Esophagus muscularis mucosa (tissue), 4 donors: Measurements from ENCODE around the gene SOS1. TPM values are rescaled to one million over a fixed set of nuclear protein-coding genes. Genes with fewer than 3 reads are reported as not detected.

Experiments used
- DNase-seq: peaks from one replicate; pipeline ENCODE4 v3.0.0-alpha.2; 2017; ENCODE audit errors: extremely low spot score
- H3K27ac ChIP-seq, 4 donors: fragments of 200-600 bp; sonication (generic); replicated peaks in 1 of 4; 1 replicate in 3 of 4; 2 replicates in 1 of 4; pipeline ENCODE4 v1.5.1; 2016 to 2019; ENCODE audit warnings: mild to moderate bottlenecking in 1 of 4
- H3K27me3 ChIP-seq, 4 donors: fragments of 200-600 bp; sonication (generic); one replicate each; pipeline versions ENCODE4 v1.5.1 to v1.6.0; 2016 to 2019
- H3K36me3 ChIP-seq, 4 donors: fragments of 200-600 bp; sonication (generic); one replicate each; pipeline ENCODE4 v1.5.1; 2016 to 2019
- H3K4me1 ChIP-seq, 4 donors: fragments of 200-600 bp; sonication (generic); one replicate each; pipeline ENCODE4 v1.5.1; 2016 to 2019
- H3K4me3 ChIP-seq, 4 donors: fragments of 200-600 bp; sonication (generic); 1 replicate in 2 of 4; 2 replicates in 2 of 4; pipeline ENCODE4 v1.5.1; 2016 to 2019; ENCODE audit warnings: mild to moderate bottlenecking in 4 of 4, moderate library complexity in 1 of 4
- H3K9me3 ChIP-seq, 4 donors: fragments of 200-600 bp; sonication (generic); 1 replicate in 3 of 4; 2 replicates in 1 of 4; pipeline ENCODE4 v1.5.1; 2016 to 2019
- EP300 ChIP-seq: sonication (generic); formaldehyde crosslinking; IDR thresholded peaks from one replicate; pipeline ENCODE4 v1.6.1; 2017; ENCODE audit warnings: antibody characterized with exemption
- POLR2A ChIP-seq: fragments of 450-650 bp; IDR thresholded peaks from one replicate; pipeline ENCODE4 v1.6.1; 2017; ENCODE audit warnings: antibody characterized with exemption, moderate library complexity, mild to moderate bottlenecking, low read depth
- POLR2AphosphoS5 ChIP-seq, 2 donors: sonication (generic); formaldehyde crosslinking; IDR thresholded peaks; one replicate each; pipeline ENCODE4 v1.6.1; 2017; ENCODE audit warnings: antibody characterized with exemption in 2 of 2
- WGBS: methylation state at CpG from one replicate; pipeline ENCODE4 v1.1.5; 2018; 5-methylcytosine and 5-hydroxymethylcytosine counted together
- intact Hi-C: fragments of 100-400 bp; cut with DNase I; formaldehyde crosslinking; loops from one replicate; pipeline ENCODE4 v1.15.1; 2023
- total RNA-seq, 4 donors: library from RNA; depleted of rRNA; stranded (reverse); fragments of >200 nt; gene quantifications; one replicate each; pipeline versions ENCODE4 v1.1.0 to v1.2.1, GENCODE V29; 2016
- TF ChIP-seq, protein P1 (sequence below), 3 experiments: fragments of 200-600 bp in 2 of 3; fragments of 450-650 bp in 1 of 3; sonication (generic) in 2 of 3; IDR thresholded peaks; one replicate each; pipeline ENCODE4 v1.5.1; 2017 to 2019; ENCODE audit warnings: antibody characterized with exemption in 3 of 3, mild to moderate bottlenecking in 2 of 3, moderate library complexity in 1 of 3

The SOS1 gene
- total RNA-seq, 4 donors from 2014 or later = 33.3 to 48.6 (median 35.7) TPM

DNA sequence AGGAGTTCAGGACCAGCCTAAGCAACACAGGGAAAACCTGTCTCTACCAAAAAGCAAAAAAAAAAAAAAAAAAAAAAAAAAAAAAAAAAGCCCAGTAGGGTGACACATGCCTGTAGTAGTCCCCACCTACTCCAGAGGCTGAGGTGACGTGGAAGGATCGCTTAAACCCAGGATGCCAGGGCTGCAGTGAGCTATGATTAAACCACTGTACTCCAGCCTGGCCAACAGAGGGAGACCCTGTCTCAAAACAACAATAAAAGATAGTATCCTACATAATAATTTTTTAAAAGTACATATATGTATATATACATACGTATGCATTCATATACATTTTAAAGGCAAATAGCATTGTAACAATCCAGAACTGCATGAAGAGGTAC, 51.7 kb downstream of the SOS1 start:
- Histone ChIP-seq H3K4me1 (peaks cover 0 to 36% (median 23%) of the 10 kb centered on the region in 4 donors), H3K36me3 (peaks cover 0 to 19% (median 10%) of the 10 kb centered on the region in 4 donors), H3K27ac (no peak overlapping the region), H3K4me3 (no peak overlapping the region), H3K9me3 (no peaks in the 10 kb centered on the region), H3K27me3 (no peaks in the 10 kb centered on the region)
- DNase-seq = no peak
- intact Hi-C loops = loop anchor here (5.0 kb wide), 1 partner anchor 48 kb away; no protein-coding TSS in a partner anchor
- TF ChIP-seq EP300 (no peak), POLR2AphosphoS5 (IDR thresholded peaks at IDR 0.05) (no peak), POLR2A (no peak)
- TF ChIP-seq, protein P1, sequence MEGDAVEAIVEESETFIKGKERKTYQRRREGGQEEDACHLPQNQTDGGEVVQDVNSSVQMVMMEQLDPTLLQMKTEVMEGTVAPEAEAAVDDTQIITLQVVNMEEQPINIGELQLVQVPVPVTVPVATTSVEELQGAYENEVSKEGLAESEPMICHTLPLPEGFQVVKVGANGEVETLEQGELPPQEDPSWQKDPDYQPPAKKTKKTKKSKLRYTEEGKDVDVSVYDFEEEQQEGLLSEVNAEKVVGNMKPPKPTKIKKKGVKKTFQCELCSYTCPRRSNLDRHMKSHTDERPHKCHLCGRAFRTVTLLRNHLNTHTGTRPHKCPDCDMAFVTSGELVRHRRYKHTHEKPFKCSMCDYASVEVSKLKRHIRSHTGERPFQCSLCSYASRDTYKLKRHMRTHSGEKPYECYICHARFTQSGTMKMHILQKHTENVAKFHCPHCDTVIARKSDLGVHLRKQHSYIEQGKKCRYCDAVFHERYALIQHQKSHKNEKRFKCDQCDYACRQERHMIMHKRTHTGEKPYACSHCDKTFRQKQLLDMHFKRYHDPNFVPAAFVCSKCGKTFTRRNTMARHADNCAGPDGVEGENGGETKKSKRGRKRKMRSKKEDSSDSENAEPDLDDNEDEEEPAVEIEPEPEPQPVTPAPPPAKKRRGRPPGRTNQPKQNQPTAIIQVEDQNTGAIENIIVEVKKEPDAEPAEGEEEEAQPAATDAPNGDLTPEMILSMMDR (IDR thresholded peaks at IDR 0.05) = no peak
- 91% methylated on average over 3 of the region's 3 CpGs for WGBS

- Histone ChIP-seq H3K27me3 (no peaks in the 10 kb centered on the region), H3K27ac (no peak overlapping the region), H3K9me3 (no peaks in the 10 kb centered on the region), H3K36me3 (peaks cover 0 to 19% (median 10%) of the 10 kb centered on the region in 4 donors), H3K4me1 (peaks cover 0 to 36% (median 23%) of the 10 kb centered on the region in 4 donors), H3K4me3 (no peak overlapping the region)
- intact Hi-C loops = loop anchor here (5.0 kb wide), 1 partner anchor 49 kb away; no protein-coding TSS in a partner anchor
- TF ChIP-seq POLR2AphosphoS5 (IDR thresholded peaks at IDR 0.05) (no peak), EP300 (no peak), POLR2A (no peak)
- TF ChIP-seq, protein P1 (IDR thresholded peaks at IDR 0.05) = no peak
- WGBS = 44% methylated on average over 1 of the region's 1 CpG
- no peak for DNase-seq
These were observed 52.3 kb downstream of the SOS1 start for GRCh38 chr2:39068299-39069135.

- intact Hi-C loops = loop anchor here (5.0 kb wide), 1 partner anchor 52 kb away; no protein-coding TSS in a partner anchor
- TF ChIP-seq EP300 = no peak
- TF ChIP-seq POLR2AphosphoS5 (IDR thresholded peaks at IDR 0.05) = no peak
- TF ChIP-seq POLR2A = no peak
- TF ChIP-seq, protein P1 (IDR thresholded peaks at IDR 0.05) = no peak
These were observed 55.2 kb downstream of the SOS1 start for GRCh38 chr2:39065616-39066015.

DNA sequence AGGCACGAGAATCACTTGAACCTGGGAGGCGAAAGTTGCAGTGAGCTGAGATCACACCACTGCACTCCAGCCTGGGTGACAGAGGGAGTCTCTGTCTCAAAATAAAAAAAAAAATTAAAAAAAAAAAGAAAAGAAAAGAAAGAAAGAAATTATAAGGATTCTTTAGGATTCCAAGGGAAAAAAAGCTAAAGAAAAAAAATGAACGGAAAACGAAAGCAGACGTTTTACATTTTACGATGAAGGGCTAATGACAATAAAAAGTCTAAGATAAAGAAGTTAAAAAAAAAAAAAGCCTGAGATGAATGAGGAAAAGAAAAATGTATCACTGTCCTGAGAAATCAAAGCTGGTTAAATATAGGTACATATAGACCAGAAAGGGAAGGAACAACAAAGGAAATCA, 58.5 kb downstream of the SOS1 start:
- 91% methylated on average over 6 of the region's 6 CpGs for WGBS
- Histone ChIP-seq H3K4me3 (no peak overlapping the region), H3K36me3 (peaks cover 0 to 18% (median 10%) of the 10 kb centered on the region in 4 donors), H3K4me1 (peaks cover 0 to 12% (median 9%) of the 10 kb centered on the region in 4 donors), H3K9me3 (no peaks in the 10 kb centered on the region), H3K27me3 (no peaks in the 10 kb centered on the region), H3K27ac (no peak overlapping the region)
- intact Hi-C loops = no loop called here
- no peak for DNase-seq
- TF ChIP-seq EP300 = no peak

More at GRCh38 chr2:39065616-39066015, 55.2 kb downstream of the SOS1 start:
- DNase-seq = no peak
- Histone ChIP-seq H3K27me3 (no peaks in the 10 kb centered on the region), H3K36me3 (peaks cover 0 to 19% (median 10%) of the 10 kb centered on the region in 4 donors), H3K27ac (no peak overlapping the region), H3K9me3 (no peaks in the 10 kb centered on the region), H3K4me3 (no peak overlapping the region), H3K4me1 (peaks cover 0 to 22% (median 16%) of the 10 kb centered on the region in 4 donors)

DNA sequence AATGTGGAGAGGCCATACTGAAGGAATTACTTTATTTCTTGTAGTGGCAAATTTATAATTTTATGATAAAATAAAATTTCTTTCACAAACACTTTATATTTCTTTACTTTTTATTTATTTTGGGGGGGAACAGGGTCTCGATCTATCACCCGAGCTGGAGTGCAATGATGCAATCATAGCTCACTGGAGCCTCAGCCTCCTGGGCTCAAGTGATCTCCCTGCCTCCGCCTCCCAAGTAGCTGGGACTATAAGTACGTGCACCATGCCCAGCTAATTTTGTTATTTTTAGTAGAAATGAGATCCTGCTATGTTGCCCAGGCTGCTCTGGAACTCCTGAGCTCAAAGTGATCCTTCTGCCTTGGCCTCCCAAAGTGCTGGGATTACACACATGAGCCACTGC, 59.6 kb downstream of the SOS1 start:
- Histone ChIP-seq H3K4me1 (peaks cover 0 to 12% (median 9%) of the 10 kb centered on the region in 4 donors), H3K27me3 (no peaks in the 10 kb centered on the region), H3K9me3 (no peaks in the 10 kb centered on the region), H3K36me3 (peaks cover 0 to 12% (median 8%) of the 10 kb centered on the region in 4 donors), H3K4me3 (no peak overlapping the region), H3K27ac (no peak overlapping the region)
- intact Hi-C loops = no loop called here
- TF ChIP-seq POLR2A (no peak), EP300 (no peak), POLR2AphosphoS5 (IDR thresholded peaks at IDR 0.05) (no peak)
- TF ChIP-seq, protein P1 (IDR thresholded peaks at IDR 0.05) = no peak
- DNase-seq = no peak
- WGBS = 87% methylated on average over 4 of the region's 4 CpGs
